HepG2 (cell line): ENCODE measurements around the gene ZFPM1. TPM values are rescaled to one million over a fixed set of nuclear protein-coding genes. Genes with fewer than 3 reads are reported as not detected.
A peak's percentile ranks its signal among the peaks of the same experiment; 100 is the strongest.

Experiments
- ATAC-seq: fragments of 200-7000 bp; cut with Tn5 transposase; 3 replicates; pipeline ENCODE4 v1.9.1; 2020; ENCODE audit warnings: mild to moderate bottlenecking, moderate library complexity
- BruUV-seq: library from RNA; stranded (reverse); fragments of 400-500 nt; replicated peaks from 2 replicates; lab custom pipeline; 2021; lab: Mats Ljungman, UMichigan
- CTCF ChIA-PET: fragments of 300-600 bp; formaldehyde crosslinking; extraction: SDS; loops from one replicate; lab custom pipeline; 2021; ENCODE audit warnings: low total read pairs, inconsistent platforms, low intra/inter-chr PET ratio; lab: Yijun Ruan, JAX
- POLR2A ChIA-PET: fragments of 350-600 bp; sonication (Branson Sonifier 250); formaldehyde crosslinking; loops from one replicate; lab custom pipeline; 2020; ENCODE audit warnings: antibody characterized with exemption, inconsistent platforms; lab: Yijun Ruan, JAX
- DNase-seq: peaks from one replicate; pipeline ENCODE4 v3.0.0-alpha.2; 2015; ENCODE audit warnings: low spot score
- FAIRE-seq: peaks from 3 replicates; lab custom pipeline; 2011; peaks lifted over from hg19 to GRCh38; lab: Jason Lieb, UNC
- H2AFZ ChIP-seq: one replicate; pipeline ENCODE4 v1.6.1; 2011; ENCODE audit warnings: low read length, inconsistent platforms
- H3K27ac ChIP-seq: fragments of 300-600 bp; 3 replicates; pipeline ENCODE4 v1.8.0; 2011; ENCODE audit warnings: mixed run types, mild to moderate bottlenecking, mixed read lengths, low read length, inconsistent platforms; ENCODE audit not compliant: insufficient read depth; ENCODE audit errors: extremely low read length
- H3K27me3 ChIP-seq, 2 experiments: fragments of 200-600 bp in 1 of 2; 2 replicates in 1 of 2; 3 replicates in 1 of 2; pipeline versions ENCODE4 v1.6.0 to v1.8.0; 2011; ENCODE audit warnings: low read length in 2 of 2, mild to moderate bottlenecking in 2 of 2, moderate library complexity in 2 of 2, inconsistent platforms in 1 of 2; ENCODE audit not compliant: insufficient read depth in 2 of 2, control insufficient read depth in 1 of 2
- H3K36me3 ChIP-seq, 2 experiments: fragments of 200-600 bp in 1 of 2; replicated peaks in 1 of 2; 2 replicates in 1 of 2; 3 replicates in 1 of 2; pipeline versions ENCODE4 v1.5.1 to v1.8.0; 2011; ENCODE audit warnings: low read length in 2 of 2, inconsistent platforms in 1 of 2; ENCODE audit not compliant: insufficient read depth in 2 of 2, control insufficient read depth in 1 of 2
- H3K4me1 ChIP-seq: 2 replicates; pipeline ENCODE4 v1.5.1; 2012; ENCODE audit warnings: low read length, inconsistent platforms; ENCODE audit not compliant: insufficient read depth
- H3K4me2 ChIP-seq: 2 replicates; pipeline ENCODE4 v1.6.0; 2011; ENCODE audit warnings: low read depth, low read length, inconsistent platforms
- H3K4me3 ChIP-seq, 3 experiments: fragments of 200-600 bp in 1 of 3; sonication (generic), shearing (Covaris generic) in 1 of 3; replicated peaks in 1 of 3; 2 replicates each; pipeline ENCODE4 v1.5.1; 2011 to 2016; ENCODE audit warnings: low read length in 3 of 3, inconsistent platforms in 2 of 3, low read depth in 2 of 3, mild to moderate bottlenecking in 2 of 3, control low read depth in 1 of 3, mixed read lengths in 1 of 3; ENCODE audit not compliant: insufficient read depth in 1 of 3
- H3K79me2 ChIP-seq: one replicate; pipeline ENCODE4 v1.6.1; 2011; ENCODE audit warnings: low read length, inconsistent platforms; ENCODE audit not compliant: insufficient read depth
- H3K9ac ChIP-seq: 2 replicates; pipeline ENCODE4 v1.6.0; 2011; ENCODE audit warnings: mild to moderate bottlenecking, low read depth, low read length, inconsistent platforms; ENCODE audit not compliant: insufficient read depth
- H3K9me3 ChIP-seq: 2 replicates; pipeline ENCODE4 v1.5.1; 2012; ENCODE audit warnings: mild to moderate bottlenecking, low read length
- H4K20me1 ChIP-seq: 2 replicates; pipeline ENCODE4 v1.6.0; 2011; ENCODE audit warnings: inconsistent platforms, mild to moderate bottlenecking, low read length, moderate library complexity; ENCODE audit not compliant: insufficient read depth
- HNRNPK ChIP-seq: fragments of 200-400 bp; formaldehyde crosslinking; IDR thresholded peaks from 2 replicates; pipeline ENCODE4 v1.6.1; 2018; ENCODE audit warnings: low read length, low read depth, moderate library complexity, mild to moderate bottlenecking; ENCODE audit not compliant: poor library complexity, severe bottlenecking
- HNRNPLL ChIP-seq: fragments of 200-400 bp; formaldehyde crosslinking; IDR thresholded peaks from 2 replicates; pipeline ENCODE4 v1.6.1; 2017; ENCODE audit warnings: mild to moderate bottlenecking, low read depth, low read length; ENCODE audit not compliant: poor library complexity, severe bottlenecking
- HOXA5 ChIP-seq: sonication (generic); formaldehyde crosslinking; IDR thresholded peaks from 2 replicates; pipeline ENCODE4 v1.4.0; 2020; ENCODE audit warnings: missing genetic modification reagents
- IKZF1 ChIP-seq: fragments of 450-650 bp; IDR thresholded peaks from 2 replicates; pipeline ENCODE4 v1.7.1; 2016
- MLLT10 ChIP-seq: sonication (generic); formaldehyde crosslinking; IDR thresholded peaks from 2 replicates; pipeline ENCODE4 v1.4.0; 2020; ENCODE audit warnings: missing genetic modification reagents
- NFYB ChIP-seq: sonication (generic); formaldehyde crosslinking; IDR thresholded peaks from 2 replicates; pipeline ENCODE4 v1.4.0; 2020; ENCODE audit warnings: missing genetic modification reagents
- NFYC ChIP-seq: IDR thresholded peaks from 2 replicates; pipeline ENCODE4 v1.6.1; 2016; ENCODE audit warnings: missing genetic modification reagents, missing compliant biosample characterization
- RBM39 ChIP-seq: fragments of 200-400 bp; formaldehyde crosslinking; IDR thresholded peaks from one replicate; pipeline ENCODE4 v1.6.1; 2018; ENCODE audit warnings: antibody characterized with exemption, mild to moderate bottlenecking, low read depth, low read length; ENCODE audit not compliant: poor library complexity, severe bottlenecking
- SNRNP70 ChIP-seq: fragments of 200-400 bp; formaldehyde crosslinking; IDR thresholded peaks from 2 replicates; pipeline ENCODE4 v1.6.1; 2017; ENCODE audit warnings: mild to moderate bottlenecking, low read depth, low read length, moderate library complexity
- TGIF2 ChIP-seq: IDR thresholded peaks from 2 replicates; pipeline ENCODE4 v1.6.1; 2016; ENCODE audit warnings: control low read depth, missing compliant biosample characterization
- ZFP1 ChIP-seq: IDR thresholded peaks from 2 replicates; pipeline ENCODE4 v1.6.1; 2016
- ZNF101 ChIP-seq: sonication (generic); formaldehyde crosslinking; IDR thresholded peaks from 2 replicates; pipeline ENCODE4 v1.4.0; 2020; ENCODE audit warnings: mild to moderate bottlenecking, low read depth, missing genetic modification reagents, borderline replicate concordance
- ZNF354B ChIP-seq: sonication (generic); formaldehyde crosslinking; IDR thresholded peaks from 2 replicates; pipeline ENCODE4 v1.8.0; 2022; ENCODE audit warnings: mild to moderate bottlenecking, missing genetic modification reagents
- ZNF468 ChIP-seq: sonication (generic); formaldehyde crosslinking; IDR thresholded peaks from 2 replicates; pipeline ENCODE4 v1.8.0; 2022; ENCODE audit warnings: mild to moderate bottlenecking, moderate library complexity, missing genetic modification reagents
- ZNF501 ChIP-seq: sonication (generic); formaldehyde crosslinking; IDR thresholded peaks from 2 replicates; pipeline ENCODE4 v1.5.1; 2020; ENCODE audit warnings: mild to moderate bottlenecking, moderate library complexity, missing genetic modification reagents
- ZNF780A ChIP-seq: sonication (generic); formaldehyde crosslinking; IDR thresholded peaks from 2 replicates; pipeline ENCODE4 v1.8.0; 2022; ENCODE audit warnings: mild to moderate bottlenecking, missing genetic modification reagents, moderate library complexity
- ZNF782 ChIP-seq: sonication (generic); formaldehyde crosslinking; IDR thresholded peaks from 2 replicates; pipeline ENCODE4 v1.4.0; 2020; ENCODE audit warnings: missing genetic modification reagents, mild to moderate bottlenecking, borderline replicate concordance
- WGBS: methylation state at CpG from one replicate; pipeline ENCODE4 v1.1.6; 2017; ENCODE audit warnings: low lambda C conversion rate; 5-methylcytosine and 5-hydroxymethylcytosine counted together
- in situ Hi-C: cut with HindIII; loops from 2 replicates; pipeline ENCODE4 v1.10.0; 2017; ENCODE audit warnings: low pct_unique_long_range_greater_than_20kb; ENCODE audit not compliant: extremely low pct_ligation_motif_present
- intact Hi-C: fragments of 100-400 bp; cut with micrococcal nuclease; formaldehyde crosslinking; loops from one replicate; pipeline ENCODE4 v1.10.0; 2022; ENCODE audit not compliant: unreplicated experiment
- polyA plus RNA-seq, 8 experiments: library from polyadenylated mRNA; depleted of rRNA in 3 of 8; stranded (reverse) in 7 of 8; unstranded in 1 of 8; fragments of >200 nt; fragmentation: Illumina TruSeq in 4 of 8; extraction: Trizol in 4 of 8; gene quantifications; 2 replicates each; pipeline versions ENCODE4 v1.2.1 to v1.2.3, GENCODE V29; 2011 to 2016; ENCODE audit warnings: low read depth in 4 of 8, missing spikeins in 1 of 8, mixed read lengths in 1 of 8; ENCODE audit not compliant: insufficient read depth in 1 of 8
- total RNA-seq, 5 experiments: library from RNA; depleted of rRNA; stranded (reverse); fragments of >200 nt; fragmentation: Illumina TruSeq; extraction: Trizol; gene quantifications; 2 replicates each; pipeline ENCODE4 v1.2.3, GENCODE V29; 2016; ENCODE audit warnings: low read depth in 1 of 5
- TF ChIP-seq, protein P1 (sequence below): sonication (generic); formaldehyde crosslinking; IDR thresholded peaks from 2 replicates; pipeline ENCODE4 v1.5.0; 2020; ENCODE audit warnings: missing genetic modification reagents, mild to moderate bottlenecking, borderline replicate concordance
- TF ChIP-seq, protein P2 (sequence below): sonication (generic); formaldehyde crosslinking; IDR thresholded peaks from 2 replicates; pipeline ENCODE4 v1.5.1; 2020; ENCODE audit warnings: missing genetic modification reagents, mild to moderate bottlenecking, borderline replicate concordance
- TF ChIP-seq, protein P3 (sequence below): sonication (generic); formaldehyde crosslinking; IDR thresholded peaks from 2 replicates; pipeline ENCODE4 v1.4.0; 2020; ENCODE audit warnings: missing genetic modification reagents

ZFPM1 gene
- total and polyA plus RNA-seq, 2 of the 13 experiments (the other 11 are each of a cell fraction or from before 2014, with no cell fraction given), result 1.3 to 3.8 TPM

DNA sequence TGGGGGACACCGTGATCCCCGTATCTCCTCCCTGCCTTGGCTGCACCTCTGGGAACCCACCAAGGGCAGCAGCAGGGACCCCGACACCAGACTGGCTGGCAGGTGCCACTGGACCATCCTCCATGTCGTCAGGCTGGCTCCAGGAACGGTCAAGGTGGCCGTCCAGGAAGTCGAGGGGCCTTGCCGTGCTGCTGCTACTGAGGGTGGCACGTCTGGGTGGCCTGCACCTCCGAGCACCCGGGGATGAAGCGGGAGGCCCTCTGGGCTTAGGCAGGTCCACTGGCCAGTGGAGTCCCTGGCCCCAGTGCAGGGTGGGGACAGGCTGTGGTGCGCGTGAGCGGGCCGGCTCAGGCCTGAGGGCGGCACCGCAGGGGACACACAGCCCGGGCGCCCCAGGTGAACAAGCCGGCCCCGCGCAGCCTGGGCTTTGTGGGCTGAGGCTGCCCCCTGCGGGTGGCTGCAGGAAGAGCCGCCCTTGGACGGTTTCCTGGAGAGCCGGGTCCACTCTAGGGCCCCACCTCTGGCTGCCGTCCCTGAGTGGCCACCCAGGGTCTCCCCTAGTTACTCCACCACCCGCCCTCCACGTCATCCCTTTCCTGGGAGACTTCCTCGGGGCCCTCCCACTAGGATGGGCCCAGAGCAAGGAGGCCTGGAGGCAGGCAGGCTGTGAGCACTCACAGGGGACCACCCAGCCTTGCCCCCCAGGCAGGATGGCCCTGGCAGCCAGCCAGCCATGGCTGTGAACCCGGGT lies 74.3 kb downstream of the ZFPM1 start:
- H3K79me2 ChIP-seq, result no peaks in the 10 kb centered on the region
- DNase-seq, result peak; percentile 51
- no peak overlapping the region for H2AFZ ChIP-seq
- no TSS peak for BruUV-seq
- in situ Hi-C loops (no loop called here), intact Hi-C loops (loop anchor here (1.0 to 2.0 kb wide), 2 partner anchors 39 to 85 kb away; no protein-coding TSS in a partner anchor)
- peaks cover 26 to 27% of the 10 kb centered on the region in 2 experiments; a peak in 4 of 5 replicates for H3K36me3 ChIP-seq
- peak; percentile 39 for FAIRE-seq
- peaks cover 31% of the 10 kb centered on the region for H3K4me1 ChIP-seq
- H3K4me3 ChIP-seq, result no peak overlapping the region
- POLR2A ChIA-PET, result no interaction called here
- H3K27ac ChIP-seq, result no peak overlapping the region
- H3K4me2 ChIP-seq, result no peak overlapping the region
- WGBS, result 55% methylated on average over 16 of the region's 32 CpGs
- no peak overlapping the region for H3K9ac ChIP-seq
- H3K27me3 ChIP-seq, result no peaks in the 10 kb centered on the region
- H3K9me3 ChIP-seq, result no peaks in the 10 kb centered on the region
- no peaks in the 10 kb centered on the region; the same call in 1 of the 2 replicates for H4K20me1 ChIP-seq
- CTCF ChIA-PET, result interaction anchor here (0.5 to 4.3 kb wide), 7 partner anchors 19 to 90 kb away, joined by 3 to 88 read pairs (median 3); no protein-coding TSS in a partner anchor
- ATAC-seq, result peak; percentile 79
- TF ChIP-seq ZNF101 (CRISPR knock-in tag) (no peak), RBM39 (no peak), TGIF2 (CRISPR knock-in tag) (no peak), ZNF782 (CRISPR knock-in tag) (no peak), ZNF780A (no peak), SNRNP70 (no peak), MLLT10 (no peak), IKZF1 (no peak), HNRNPLL (peak; percentile 35), NFYB (no peak), NFYC (CRISPR knock-in tag) (no peak), ZNF501 (peak; percentile 67), HNRNPK (no peak), ZNF468 (no peak), ZFP1 (CRISPR knock-in tag) (no peak), ZNF354B (CRISPR knock-in tag) (no peak), HOXA5 (CRISPR knock-in tag) (peak; percentile 73; the same call in 1 of the 2 replicates)
- TF ChIP-seq, protein P1, sequence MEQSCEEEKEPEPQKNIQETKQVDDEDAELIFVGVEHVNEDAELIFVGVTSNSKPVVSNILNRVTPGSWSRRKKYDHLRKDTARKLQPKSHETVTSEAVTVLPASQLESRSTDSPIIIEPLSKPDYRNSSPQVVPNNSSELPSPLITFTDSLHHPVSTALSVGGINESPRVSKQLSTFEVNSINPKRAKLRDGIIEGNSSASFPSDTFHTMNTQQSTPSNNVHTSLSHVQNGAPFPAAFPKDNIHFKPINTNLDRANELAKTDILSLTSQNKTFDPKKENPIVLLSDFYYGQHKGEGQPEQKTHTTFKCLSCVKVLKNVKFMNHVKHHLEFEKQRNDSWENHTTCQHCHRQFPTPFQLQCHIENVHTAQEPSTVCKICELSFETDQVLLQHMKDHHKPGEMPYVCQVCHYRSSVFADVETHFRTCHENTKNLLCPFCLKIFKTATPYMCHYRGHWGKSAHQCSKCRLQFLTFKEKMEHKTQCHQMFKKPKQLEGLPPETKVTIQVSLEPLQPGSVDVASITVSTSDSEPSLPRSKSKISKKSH (CRISPR knock-in tag), result 0 out of 2 replicates have a peak, but pooled peaks have one; percentile 51
- TF ChIP-seq, protein P2, sequence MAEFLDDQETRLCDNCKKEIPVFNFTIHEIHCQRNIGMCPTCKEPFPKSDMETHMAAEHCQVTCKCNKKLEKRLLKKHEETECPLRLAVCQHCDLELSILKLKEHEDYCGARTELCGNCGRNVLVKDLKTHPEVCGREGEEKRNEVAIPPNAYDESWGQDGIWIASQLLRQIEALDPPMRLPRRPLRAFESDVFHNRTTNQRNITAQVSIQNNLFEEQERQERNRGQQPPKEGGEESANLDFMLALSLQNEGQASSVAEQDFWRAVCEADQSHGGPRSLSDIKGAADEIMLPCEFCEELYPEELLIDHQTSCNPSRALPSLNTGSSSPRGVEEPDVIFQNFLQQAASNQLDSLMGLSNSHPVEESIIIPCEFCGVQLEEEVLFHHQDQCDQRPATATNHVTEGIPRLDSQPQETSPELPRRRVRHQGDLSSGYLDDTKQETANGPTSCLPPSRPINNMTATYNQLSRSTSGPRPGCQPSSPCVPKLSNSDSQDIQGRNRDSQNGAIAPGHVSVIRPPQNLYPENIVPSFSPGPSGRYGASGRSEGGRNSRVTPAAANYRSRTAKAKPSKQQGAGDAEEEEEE (CRISPR knock-in tag), result no peak
- TF ChIP-seq, protein P3, sequence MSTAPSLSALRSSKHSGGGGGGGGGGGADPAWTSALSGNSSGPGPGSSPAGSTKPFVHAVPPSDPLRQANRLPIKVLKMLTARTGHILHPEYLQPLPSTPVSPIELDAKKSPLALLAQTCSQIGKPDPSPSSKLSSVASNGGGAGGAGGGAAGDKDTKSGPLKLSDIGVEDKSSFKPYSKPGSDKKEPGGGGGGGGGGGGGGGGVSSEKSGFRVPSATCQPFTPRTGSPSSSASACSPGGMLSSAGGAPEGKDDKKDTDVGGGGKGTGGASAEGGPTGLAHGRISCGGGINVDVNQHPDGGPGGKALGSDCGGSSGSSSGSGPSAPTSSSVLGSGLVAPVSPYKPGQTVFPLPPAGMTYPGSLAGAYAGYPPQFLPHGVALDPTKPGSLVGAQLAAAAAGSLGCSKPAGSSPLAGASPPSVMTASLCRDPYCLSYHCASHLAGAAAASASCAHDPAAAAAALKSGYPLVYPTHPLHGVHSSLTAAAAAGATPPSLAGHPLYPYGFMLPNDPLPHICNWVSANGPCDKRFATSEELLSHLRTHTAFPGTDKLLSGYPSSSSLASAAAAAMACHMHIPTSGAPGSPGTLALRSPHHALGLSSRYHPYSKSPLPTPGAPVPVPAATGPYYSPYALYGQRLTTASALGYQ, result no peak
